OCI-LY7 (cell line): ENCODE results near the gene H6PD. TPM values are rescaled to one million over a fixed set of nuclear protein-coding genes. Genes with fewer than 3 reads are reported as not detected.

Source experiments
- BruUV-seq: library from RNA; stranded (reverse); fragments of 400-500 nt; replicated peaks from 2 replicates; lab custom pipeline; 2021; lab: Mats Ljungman, UMichigan
- CTCF ChIA-PET: fragments of 300-600 bp; sonication (Branson Sonifier 250); formaldehyde crosslinking; loops from one replicate; lab custom pipeline; 2022; ENCODE audit warnings: antibody characterized with exemption; ENCODE audit not compliant: unreplicated experiment; lab: Charles Lee
- POLR2A ChIA-PET: fragments of 300-600 bp; sonication (Branson Sonifier 250); formaldehyde crosslinking; loops from one replicate; lab custom pipeline; 2022; ENCODE audit warnings: antibody characterized with exemption; lab: Charles Lee
- DNase-seq: peaks from one replicate; pipeline ENCODE4 v3.0.0-alpha.2; 2015; ENCODE audit warnings: low spot score
- H2AFZ ChIP-seq: fragments of 200-600 bp; sonication (generic), shearing (Covaris generic); 2 replicates; pipeline ENCODE4 v1.6.1; 2014; ENCODE audit warnings: mild to moderate bottlenecking, antibody characterized with exemption, low read length, moderate library complexity
- H3K27ac ChIP-seq: fragments of 200-600 bp; sonication (generic); 2 replicates; pipeline ENCODE4 v1.5.1; 2014; ENCODE audit warnings: mixed run types, low read depth, mild to moderate bottlenecking, moderate library complexity, low read length, inconsistent platforms; ENCODE audit not compliant: poor library complexity, severe bottlenecking
- H3K36me3 ChIP-seq: fragments of 200-600 bp; sonication (generic); 2 replicates; pipeline ENCODE4 v1.6.1; 2014; ENCODE audit warnings: mild to moderate bottlenecking, antibody characterized with exemption, low read length, moderate library complexity, mixed read lengths; ENCODE audit not compliant: insufficient read depth
- H3K4me1 ChIP-seq: fragments of 200-600 bp; sonication (generic); 2 replicates; pipeline ENCODE4 v1.5.1; 2014; ENCODE audit warnings: mild to moderate bottlenecking, low read length; ENCODE audit not compliant: insufficient read depth, poor library complexity, severe bottlenecking
- H3K4me2 ChIP-seq: fragments of 200-600 bp; sonication (generic); 2 replicates; pipeline ENCODE4 v1.6.1; 2014; ENCODE audit warnings: mild to moderate bottlenecking, low read length
- H3K4me3 ChIP-seq: fragments of 200-600 bp; sonication (generic); 2 replicates; pipeline ENCODE4 v1.5.1; 2014; ENCODE audit warnings: mild to moderate bottlenecking, low read depth, low read length; ENCODE audit not compliant: poor library complexity, severe bottlenecking
- H3K79me2 ChIP-seq: fragments of 200-600 bp; sonication (generic); 2 replicates; pipeline ENCODE4 v1.6.1; 2016; ENCODE audit warnings: low read depth, mild to moderate bottlenecking, low read length, moderate library complexity, mixed read lengths; ENCODE audit not compliant: insufficient read depth
- H3K9me2 ChIP-seq: fragments of 200-600 bp; sonication (generic); 2 replicates; pipeline ENCODE4 v1.6.1; 2016; ENCODE audit warnings: mild to moderate bottlenecking, low read length, mixed read lengths; ENCODE audit not compliant: insufficient read depth
- H3K9me3 ChIP-seq: fragments of 200-600 bp; sonication (generic); 2 replicates; pipeline ENCODE4 v1.6.1; 2014; ENCODE audit warnings: mild to moderate bottlenecking, mixed run types, low read length, mixed read lengths
- H4K20me1 ChIP-seq: fragments of 200-600 bp; sonication (generic); 2 replicates; pipeline ENCODE4 v1.6.1; 2014; ENCODE audit warnings: mild to moderate bottlenecking, antibody characterized with exemption, low read length, moderate library complexity, mixed read lengths; ENCODE audit not compliant: insufficient read depth
- EZH2phosphoT487 ChIP-seq: fragments of 200-600 bp; sonication (generic); IDR thresholded peaks from 2 replicates; pipeline ENCODE4 v1.6.1; 2018; ENCODE audit warnings: low read depth, borderline replicate concordance, mild to moderate bottlenecking, mixed run types, antibody characterized with exemption, low read length, moderate library complexity, mixed read lengths
- intact Hi-C: fragments of 100-400 bp; cut with micrococcal nuclease; formaldehyde crosslinking; loops from one replicate; pipeline ENCODE4 v1.10.0; 2022; ENCODE audit not compliant: unreplicated experiment
- total RNA-seq, 2 experiments: library from RNA; depleted of rRNA in 1 of 2; stranded (reverse); fragments of >200 nt in 1 of 2; shearing (Covaris generic) in 1 of 2; gene quantifications; 2 replicates each; pipeline ENCODE4 v1.2.3, GENCODE V29; 2014 to 2022
- TF ChIP-seq, protein P1 (sequence below): fragments of 200-600 bp; sonication (generic); conservative IDR thresholded peaks from 2 replicates; pipeline ENCODE4 v1.5.1; 2014; ENCODE audit warnings: mild to moderate bottlenecking, antibody characterized with exemption, low read length, moderate library complexity, mixed read lengths

H6PD gene
- total RNA-seq, 2 experiments from 2014 or later: 8.5 to 22.1 TPM

- intact Hi-C loops: no loop called here
- CTCF ChIA-PET: no interaction called here
- no TSS peak for BruUV-seq
- no peak overlapping the region for H3K4me3 ChIP-seq
- no peaks in the 10 kb centered on the region for H3K36me3 ChIP-seq
- peaks cover 10% of the 10 kb centered on the region for H3K9me3 ChIP-seq
- no peak overlapping the region for H3K27ac ChIP-seq
- TF ChIP-seq, protein P1, sequence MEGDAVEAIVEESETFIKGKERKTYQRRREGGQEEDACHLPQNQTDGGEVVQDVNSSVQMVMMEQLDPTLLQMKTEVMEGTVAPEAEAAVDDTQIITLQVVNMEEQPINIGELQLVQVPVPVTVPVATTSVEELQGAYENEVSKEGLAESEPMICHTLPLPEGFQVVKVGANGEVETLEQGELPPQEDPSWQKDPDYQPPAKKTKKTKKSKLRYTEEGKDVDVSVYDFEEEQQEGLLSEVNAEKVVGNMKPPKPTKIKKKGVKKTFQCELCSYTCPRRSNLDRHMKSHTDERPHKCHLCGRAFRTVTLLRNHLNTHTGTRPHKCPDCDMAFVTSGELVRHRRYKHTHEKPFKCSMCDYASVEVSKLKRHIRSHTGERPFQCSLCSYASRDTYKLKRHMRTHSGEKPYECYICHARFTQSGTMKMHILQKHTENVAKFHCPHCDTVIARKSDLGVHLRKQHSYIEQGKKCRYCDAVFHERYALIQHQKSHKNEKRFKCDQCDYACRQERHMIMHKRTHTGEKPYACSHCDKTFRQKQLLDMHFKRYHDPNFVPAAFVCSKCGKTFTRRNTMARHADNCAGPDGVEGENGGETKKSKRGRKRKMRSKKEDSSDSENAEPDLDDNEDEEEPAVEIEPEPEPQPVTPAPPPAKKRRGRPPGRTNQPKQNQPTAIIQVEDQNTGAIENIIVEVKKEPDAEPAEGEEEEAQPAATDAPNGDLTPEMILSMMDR: no peak
- no peak for TF ChIP-seq EZH2phosphoT487
- H3K4me1 ChIP-seq: no peaks in the 10 kb centered on the region
- DNase-seq: no peak
- POLR2A ChIA-PET: interaction anchor here (0.5 kb wide), 1 partner anchor 220 kb away, joined by 7 read pairs; no protein-coding TSS in a partner anchor
- H3K4me2 ChIP-seq: no peak overlapping the region
- no peaks in the 10 kb centered on the region for H4K20me1 ChIP-seq
- H3K79me2 ChIP-seq: no peaks in the 10 kb centered on the region
- H2AFZ ChIP-seq: no peak overlapping the region
- no peaks in the 10 kb centered on the region for H3K9me2 ChIP-seq
These were observed 29.7 kb downstream of the H6PD start for GRCh38 chr1:9263984-9264872.

DNA sequence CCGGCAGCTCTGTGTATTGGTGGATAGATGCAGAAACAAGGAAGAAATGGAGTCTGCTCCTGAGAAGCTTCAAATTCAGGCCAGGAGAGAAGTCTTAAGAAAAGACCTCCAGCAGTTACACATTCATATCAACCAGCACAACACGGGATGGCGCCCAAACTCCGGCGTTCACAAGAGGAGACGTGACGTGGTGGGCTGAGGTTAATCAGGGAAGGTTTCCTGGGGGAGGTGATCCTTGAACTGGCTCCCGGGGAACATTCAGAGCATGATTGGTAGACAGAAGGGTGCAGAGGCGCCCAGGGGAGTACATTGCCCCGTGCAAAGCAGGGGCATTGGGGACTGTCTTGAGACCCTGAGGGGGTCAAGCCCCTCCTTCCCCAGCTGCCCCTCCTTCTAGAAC, 30.5 kb downstream of the H6PD start:
- no peak overlapping the region for H2AFZ ChIP-seq
- ChIA-PET CTCF (interaction anchor here (0.8 kb wide), 1 partner anchor 226 kb away, joined by 3 read pairs; no protein-coding TSS in a partner anchor), POLR2A (interaction anchor here (0.5 kb wide), 1 partner anchor 219 kb away, joined by 7 read pairs; no protein-coding TSS in a partner anchor)
- no TSS peak for BruUV-seq
- no peaks in the 10 kb centered on the region for H4K20me1 ChIP-seq
- no peak overlapping the region for H3K4me2 ChIP-seq
- no peaks in the 10 kb centered on the region for H3K4me1 ChIP-seq
- no peaks in the 10 kb centered on the region for H3K9me2 ChIP-seq
- H3K4me3 ChIP-seq: no peak overlapping the region
- TF ChIP-seq, protein P1: no peak
- TF ChIP-seq EZH2phosphoT487: no peak
- no peak overlapping the region for H3K27ac ChIP-seq
- intact Hi-C loops: no loop called here
- H3K9me3 ChIP-seq: peaks cover 2% of the 10 kb centered on the region
- no peaks in the 10 kb centered on the region for H3K36me3 ChIP-seq
- DNase-seq: no peak
- no peaks in the 10 kb centered on the region for H3K79me2 ChIP-seq

DNA sequence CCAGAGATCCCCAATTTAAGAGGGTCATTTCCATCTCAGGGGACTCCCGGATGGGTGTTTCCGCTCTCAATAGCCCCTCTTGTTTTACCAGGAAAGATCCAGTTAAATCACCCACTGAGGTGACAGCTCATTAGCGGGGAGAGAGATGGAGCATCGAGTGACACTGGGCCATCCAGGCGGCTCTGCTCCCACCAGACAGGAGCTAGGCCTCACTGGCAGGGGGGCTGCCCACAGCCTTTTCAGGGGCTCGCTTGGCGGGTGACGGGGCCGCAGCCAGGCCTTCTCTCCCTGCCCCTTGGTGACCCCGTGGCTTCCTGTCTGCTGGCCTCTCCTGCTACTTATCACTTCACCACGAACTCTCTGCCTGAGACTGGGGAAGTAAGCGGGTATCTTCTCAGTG, 31.4 kb downstream of the H6PD start:
- no peaks in the 10 kb centered on the region for H4K20me1 ChIP-seq
- H2AFZ ChIP-seq: no peak overlapping the region
- ChIA-PET CTCF (interaction anchor here (0.8 kb wide), 1 partner anchor 225 kb away, joined by 3 read pairs; no protein-coding TSS in a partner anchor), POLR2A (no interaction called here)
- no peak overlapping the region for H3K27ac ChIP-seq
- H3K4me2 ChIP-seq: no peak overlapping the region
- no peaks in the 10 kb centered on the region for H3K4me1 ChIP-seq
- TF ChIP-seq, protein P1: no peak
- TF ChIP-seq EZH2phosphoT487: no peak
- DNase-seq: no peak
- no peak overlapping the region for H3K4me3 ChIP-seq
- no peaks in the 10 kb centered on the region for H3K9me2 ChIP-seq
- H3K9me3 ChIP-seq: no peaks in the 10 kb centered on the region
- no TSS peak for BruUV-seq
- no peaks in the 10 kb centered on the region for H3K36me3 ChIP-seq
- H3K79me2 ChIP-seq: no peaks in the 10 kb centered on the region
- intact Hi-C loops: no loop called here
